ENCODE data around the gene LRIG3. TPM values are rescaled to one million over a fixed set of nuclear protein-coding genes. Genes with fewer than 3 reads are reported as not detected.

LRIG3 gene
- total RNA-seq, 2 donors from 2014 or later: 68.6 to 71.6 TPM

DNA sequence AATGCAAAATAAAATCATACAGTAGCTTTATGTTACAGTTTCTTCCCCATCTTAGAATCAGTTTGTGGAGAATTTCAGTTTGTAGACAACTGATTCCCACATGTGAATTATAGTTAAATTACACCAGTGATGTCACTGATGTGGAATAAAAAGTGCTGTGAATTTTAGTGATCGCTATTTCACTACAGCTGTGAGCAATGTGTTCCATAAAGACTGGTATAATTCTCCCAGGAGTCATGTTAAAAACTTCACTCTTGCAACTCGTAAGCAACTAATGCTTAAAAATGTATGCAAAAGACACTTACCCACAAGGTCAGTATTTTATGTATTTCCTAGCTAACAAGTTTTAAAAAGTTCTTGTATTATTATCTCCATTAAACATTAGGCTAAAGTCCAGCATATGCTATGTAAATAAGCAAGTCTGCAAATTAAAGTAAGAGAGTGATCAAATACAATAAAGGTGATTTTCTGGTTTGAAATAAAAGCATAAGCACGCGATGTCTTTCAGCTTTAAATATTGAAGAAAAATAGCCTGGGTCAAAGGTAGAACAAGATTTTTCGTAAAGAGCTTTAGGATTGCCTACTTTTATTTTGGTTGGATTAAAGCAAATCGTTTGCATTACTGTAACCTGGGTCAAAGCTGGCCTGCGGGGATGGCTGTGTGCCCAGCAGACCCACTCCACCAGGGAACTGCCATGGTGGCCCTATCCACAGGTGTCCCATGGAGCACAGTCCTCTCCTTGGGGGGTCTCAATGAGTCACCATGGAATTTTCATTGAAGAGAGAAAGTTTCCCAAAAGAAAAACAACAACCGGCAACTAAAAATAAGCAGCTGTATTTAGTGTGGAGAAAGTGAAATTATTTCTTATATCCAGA is 12.7 kb upstream of the LRIG3 start:
- no peak for TF ChIP-seq POLR2A (IDR thresholded peaks at IDR 0.05)
- TF ChIP-seq, protein P1, sequence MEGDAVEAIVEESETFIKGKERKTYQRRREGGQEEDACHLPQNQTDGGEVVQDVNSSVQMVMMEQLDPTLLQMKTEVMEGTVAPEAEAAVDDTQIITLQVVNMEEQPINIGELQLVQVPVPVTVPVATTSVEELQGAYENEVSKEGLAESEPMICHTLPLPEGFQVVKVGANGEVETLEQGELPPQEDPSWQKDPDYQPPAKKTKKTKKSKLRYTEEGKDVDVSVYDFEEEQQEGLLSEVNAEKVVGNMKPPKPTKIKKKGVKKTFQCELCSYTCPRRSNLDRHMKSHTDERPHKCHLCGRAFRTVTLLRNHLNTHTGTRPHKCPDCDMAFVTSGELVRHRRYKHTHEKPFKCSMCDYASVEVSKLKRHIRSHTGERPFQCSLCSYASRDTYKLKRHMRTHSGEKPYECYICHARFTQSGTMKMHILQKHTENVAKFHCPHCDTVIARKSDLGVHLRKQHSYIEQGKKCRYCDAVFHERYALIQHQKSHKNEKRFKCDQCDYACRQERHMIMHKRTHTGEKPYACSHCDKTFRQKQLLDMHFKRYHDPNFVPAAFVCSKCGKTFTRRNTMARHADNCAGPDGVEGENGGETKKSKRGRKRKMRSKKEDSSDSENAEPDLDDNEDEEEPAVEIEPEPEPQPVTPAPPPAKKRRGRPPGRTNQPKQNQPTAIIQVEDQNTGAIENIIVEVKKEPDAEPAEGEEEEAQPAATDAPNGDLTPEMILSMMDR (IDR thresholded peaks at IDR 0.05): no peak
- no peaks in the 10 kb centered on the region for H3K27me3 ChIP-seq
- no peaks in the 10 kb centered on the region for H3K9me3 ChIP-seq
- no peaks in the 10 kb centered on the region for H3K4me1 ChIP-seq
- intact Hi-C loops (cut with DNase I): no loop called here
- H3K27ac ChIP-seq: no peak overlapping the region
- DNase-seq: no peak
- ATAC-seq: no peak
- H3K4me3 ChIP-seq: no peak overlapping the region
- H3K36me3 ChIP-seq (replicated peaks in 1 of 2; ENCODE audit: insufficient read depth in 1 of 2, low read depth in 2 of 2): no peaks in the 10 kb centered on the region
- 82 to 83% methylated on average over 8 of the region's 8 CpGs for WGBS, 2 donors

DNA sequence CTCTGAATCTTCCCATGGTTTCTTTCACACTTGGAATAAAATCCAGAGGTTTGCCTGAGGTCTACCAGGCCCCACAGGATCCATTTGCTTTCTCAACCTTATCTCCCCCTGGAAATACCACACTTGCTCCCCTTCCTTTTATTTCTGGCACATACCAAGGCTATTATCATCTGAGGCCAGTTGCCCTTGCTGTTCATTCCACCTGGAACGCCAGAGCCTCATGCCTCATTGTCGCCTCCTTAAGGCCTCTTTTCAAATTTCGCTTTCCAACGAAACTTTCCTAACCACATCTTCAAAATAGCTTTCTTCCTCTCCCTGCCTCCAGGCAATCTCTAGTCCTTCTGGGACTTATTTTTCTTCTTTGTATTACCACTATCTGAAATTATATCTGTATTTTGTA is 11.2 kb upstream of the LRIG3 start:
- no peak overlapping the region for H3K27ac ChIP-seq
- TF ChIP-seq, protein P1 (IDR thresholded peaks at IDR 0.05): no peak
- no peak for TF ChIP-seq POLR2A (IDR thresholded peaks at IDR 0.05)
- no peaks in the 10 kb centered on the region for H3K36me3 ChIP-seq (replicated peaks in 1 of 2; ENCODE audit: insufficient read depth in 1 of 2, low read depth in 2 of 2)
- no peak overlapping the region for H3K4me3 ChIP-seq
- H3K9me3 ChIP-seq: no peaks in the 10 kb centered on the region
- DNase-seq (no peak), ATAC-seq (no peak)
- intact Hi-C loops (cut with DNase I): no loop called here
- H3K4me1 ChIP-seq: peaks cover 8% of the 10 kb centered on the region
- WGBS, 2 donors: 84 to 91% methylated on average over 4 of the region's 4 CpGs
- no peaks in the 10 kb centered on the region for H3K27me3 ChIP-seq

GRCh38 chr12:58930770-58931324 is 10.5 kb upstream of the LRIG3 start:
- no peak for TF ChIP-seq POLR2A (IDR thresholded peaks at IDR 0.05)
- TF ChIP-seq, protein P1 (IDR thresholded peaks at IDR 0.05): no peak
- no peaks in the 10 kb centered on the region for H3K36me3 ChIP-seq (replicated peaks in 1 of 2; ENCODE audit: insufficient read depth in 1 of 2, low read depth in 2 of 2)
- no peak for ATAC-seq
- 92 to 98% methylated on average over 2 of the region's 2 CpGs for WGBS, 2 donors
- H3K27me3 ChIP-seq: no peaks in the 10 kb centered on the region
- DNase-seq: no peak
- peaks cover 13% of the 10 kb centered on the region for H3K4me1 ChIP-seq
- intact Hi-C loops (cut with DNase I): no loop called here
- H3K9me3 ChIP-seq: no peaks in the 10 kb centered on the region
- no peak overlapping the region for H3K4me3 ChIP-seq
- H3K27ac ChIP-seq: no peak overlapping the region

DNA sequence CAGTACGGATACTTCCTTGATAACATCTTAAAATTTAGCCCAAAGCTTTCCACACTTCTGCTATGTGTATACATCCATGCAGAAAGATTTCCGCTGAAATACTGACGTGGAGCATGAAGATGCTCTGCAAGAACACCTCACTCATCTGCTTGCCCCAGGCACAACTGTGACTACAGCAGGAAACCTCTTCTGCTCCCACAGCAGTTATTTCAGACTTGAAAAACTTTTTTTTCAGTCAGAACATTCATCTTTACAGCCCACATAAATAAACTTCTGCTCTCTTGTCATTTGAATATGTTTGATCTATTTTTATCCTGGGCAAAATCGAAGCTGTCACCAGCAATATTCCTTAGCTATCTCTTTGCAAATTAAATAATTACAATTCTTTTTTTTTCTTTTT is 6.8 kb upstream of the LRIG3 start:
- ATAC-seq (no peak), DNase-seq (no peak)
- H3K27me3 ChIP-seq: no peaks in the 10 kb centered on the region
- H3K4me3 ChIP-seq: no peak overlapping the region
- intact Hi-C loops (cut with DNase I): no loop called here
- 80 to 82% methylated on average over 4 of the region's 4 CpGs for WGBS, 2 donors
- TF ChIP-seq, protein P1 (IDR thresholded peaks at IDR 0.05): no peak
- TF ChIP-seq POLR2A (IDR thresholded peaks at IDR 0.05): no peak
- no peaks in the 10 kb centered on the region for H3K36me3 ChIP-seq (replicated peaks in 1 of 2; ENCODE audit: insufficient read depth in 1 of 2, low read depth in 2 of 2)
- peaks cover 48% of the 10 kb centered on the region for H3K4me1 ChIP-seq
- no peaks in the 10 kb centered on the region for H3K9me3 ChIP-seq
- H3K27ac ChIP-seq: peak overlapping the region in 1 of 4 donors; percentile 0
